ENCODE data around the gene JCAD. TPM values are rescaled to one million over a fixed set of nuclear protein-coding genes. Genes with fewer than 3 reads are reported as not detected.

Gene JCAD
- total RNA-seq, 1 donor from 2014 or later: 27.3 TPM

DNA sequence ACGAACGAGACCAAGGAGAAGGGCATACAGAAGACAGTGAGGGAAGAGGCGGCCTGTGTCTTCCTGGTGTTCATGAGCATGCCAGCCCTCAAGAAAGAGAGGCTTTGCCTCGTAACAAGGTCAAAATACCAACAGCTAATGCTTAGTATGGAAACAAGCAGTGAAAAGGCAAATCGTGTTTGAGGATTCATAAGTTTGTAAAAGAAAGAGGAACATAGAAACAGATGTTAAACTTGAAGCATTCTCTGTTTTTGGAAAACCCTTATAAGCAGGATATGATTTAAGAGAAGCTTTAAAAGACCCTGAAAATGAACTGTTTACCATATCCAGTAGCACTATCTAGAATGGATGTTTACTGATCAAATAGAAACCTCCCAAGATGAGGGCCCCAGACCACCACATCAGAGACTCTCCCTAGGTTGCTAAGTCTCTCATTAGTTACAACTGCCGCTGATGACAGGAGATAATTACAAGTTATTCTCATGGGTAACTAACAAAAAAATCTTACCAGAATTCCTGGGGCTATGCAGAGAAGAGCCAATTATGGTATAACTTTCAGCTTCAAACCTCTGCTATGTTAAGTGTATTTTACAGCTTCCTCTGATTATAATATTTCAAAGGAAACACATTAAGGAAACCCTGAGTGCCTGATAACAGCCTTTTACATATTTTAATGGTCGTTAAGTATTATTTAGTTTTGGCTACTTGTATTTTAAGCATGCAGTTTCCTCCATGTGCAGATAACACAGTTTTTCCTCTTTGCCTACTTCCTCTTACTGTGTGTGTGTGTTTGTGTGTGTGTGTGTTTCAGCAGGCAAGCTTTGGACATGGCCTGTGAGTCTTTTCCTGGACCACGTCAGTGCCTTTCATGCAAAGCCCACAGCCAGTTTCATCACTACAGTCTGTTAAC is 17.9 kb downstream of the JCAD start:
- Histone ChIP-seq H3K36me3 (ENCODE audit: insufficient read depth, low read length) (no peaks in the 10 kb centered on the region), H3K79me2 (ENCODE audit: insufficient read depth, low read length) (no peaks in the 10 kb centered on the region), H3K4me2 (ENCODE audit: low read length) (no peak overlapping the region), H3K9ac (ENCODE audit: low read length) (no peak overlapping the region), H3K4me1 (ENCODE audit: insufficient read depth, low read length) (no peaks in the 10 kb centered on the region), H2AFZ (ENCODE audit: low read depth, low read length) (no peak overlapping the region), H3K27ac (ENCODE audit: low read depth, low read length) (no peak overlapping the region), H3K4me3 (ENCODE audit: insufficient read depth, low read depth, low read length) (no peak overlapping the region), H3K9me3 (ENCODE audit: insufficient read depth, low read depth, low read length) (no peaks in the 10 kb centered on the region), H3K27me3 (ENCODE audit: insufficient read depth, low read length) (no peaks in the 10 kb centered on the region), H4K20me1 (ENCODE audit: insufficient read depth, low read length) (peaks cover 10% of the 10 kb centered on the region)
- TF ChIP-seq, protein P1, sequence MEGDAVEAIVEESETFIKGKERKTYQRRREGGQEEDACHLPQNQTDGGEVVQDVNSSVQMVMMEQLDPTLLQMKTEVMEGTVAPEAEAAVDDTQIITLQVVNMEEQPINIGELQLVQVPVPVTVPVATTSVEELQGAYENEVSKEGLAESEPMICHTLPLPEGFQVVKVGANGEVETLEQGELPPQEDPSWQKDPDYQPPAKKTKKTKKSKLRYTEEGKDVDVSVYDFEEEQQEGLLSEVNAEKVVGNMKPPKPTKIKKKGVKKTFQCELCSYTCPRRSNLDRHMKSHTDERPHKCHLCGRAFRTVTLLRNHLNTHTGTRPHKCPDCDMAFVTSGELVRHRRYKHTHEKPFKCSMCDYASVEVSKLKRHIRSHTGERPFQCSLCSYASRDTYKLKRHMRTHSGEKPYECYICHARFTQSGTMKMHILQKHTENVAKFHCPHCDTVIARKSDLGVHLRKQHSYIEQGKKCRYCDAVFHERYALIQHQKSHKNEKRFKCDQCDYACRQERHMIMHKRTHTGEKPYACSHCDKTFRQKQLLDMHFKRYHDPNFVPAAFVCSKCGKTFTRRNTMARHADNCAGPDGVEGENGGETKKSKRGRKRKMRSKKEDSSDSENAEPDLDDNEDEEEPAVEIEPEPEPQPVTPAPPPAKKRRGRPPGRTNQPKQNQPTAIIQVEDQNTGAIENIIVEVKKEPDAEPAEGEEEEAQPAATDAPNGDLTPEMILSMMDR (IDR thresholded peaks at IDR 0.05; ENCODE audit: insufficient read depth, low read depth, low read length): no peak
- TF ChIP-seq EZH2 (IDR thresholded peaks at IDR 0.05; ENCODE audit: insufficient read depth, low read length): no peak
- DNase-seq (ENCODE audit: low read depth) (no peak), FAIRE-seq (no peak)
- Mint-ChIP-seq H3K27me3 (ENCODE audit: low read depth, unreplicated experiment) (peaks cover 6% of the 10 kb centered on the region), H3K4me3 (ENCODE audit: unreplicated experiment) (no peak overlapping the region), H3K9me3 (ENCODE audit: unreplicated experiment) (no peaks in the 10 kb centered on the region), H3K27ac (ENCODE audit: unreplicated experiment) (no peak overlapping the region), H3K36me3 (ENCODE audit: low read depth, unreplicated experiment) (peaks cover 58% of the 10 kb centered on the region), H3K4me1 (ENCODE audit: low read depth, unreplicated experiment) (peaks cover 7% of the 10 kb centered on the region)

DNA sequence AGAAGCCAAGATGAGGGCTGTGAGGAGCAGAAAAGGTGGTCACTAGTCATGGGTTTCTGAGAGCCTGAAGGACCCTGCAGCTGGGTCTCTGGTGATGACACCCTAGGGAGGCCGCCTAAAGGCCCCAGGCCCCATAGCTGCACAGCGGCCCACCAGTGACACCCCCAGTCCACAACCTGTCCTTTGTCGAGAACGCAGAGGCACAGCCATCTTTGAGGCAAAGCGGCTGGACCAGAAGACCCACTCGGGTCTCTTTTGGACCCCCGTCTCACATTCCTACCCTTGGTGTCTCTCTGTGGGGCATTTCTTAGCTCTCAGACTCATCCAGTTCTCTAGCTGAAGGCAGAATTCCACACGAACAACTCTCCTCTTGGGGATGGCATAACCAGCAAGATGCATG is 18.8 kb downstream of the JCAD start:
- Histone ChIP-seq H3K4me3 (ENCODE audit: insufficient read depth, low read depth, low read length) (no peak overlapping the region), H3K9me3 (ENCODE audit: insufficient read depth, low read depth, low read length) (no peaks in the 10 kb centered on the region), H3K27me3 (ENCODE audit: insufficient read depth, low read length) (no peaks in the 10 kb centered on the region), H4K20me1 (ENCODE audit: insufficient read depth, low read length) (peaks cover 10% of the 10 kb centered on the region), H3K36me3 (ENCODE audit: insufficient read depth, low read length) (no peaks in the 10 kb centered on the region), H3K9ac (ENCODE audit: low read length) (no peak overlapping the region), H2AFZ (ENCODE audit: low read depth, low read length) (no peak overlapping the region), H3K4me2 (ENCODE audit: low read length) (no peak overlapping the region), H3K79me2 (ENCODE audit: insufficient read depth, low read length) (no peaks in the 10 kb centered on the region), H3K4me1 (ENCODE audit: insufficient read depth, low read length) (no peaks in the 10 kb centered on the region), H3K27ac (ENCODE audit: low read depth, low read length) (no peak overlapping the region)
- peaks cover 52% of the 10 kb centered on the region for H3K36me3 Mint-ChIP-seq (ENCODE audit: low read depth, unreplicated experiment)
- H3K4me1 Mint-ChIP-seq (ENCODE audit: low read depth, unreplicated experiment): peaks cover 7% of the 10 kb centered on the region
- H3K27ac Mint-ChIP-seq (ENCODE audit: unreplicated experiment): no peak overlapping the region
- no peak overlapping the region for H3K4me3 Mint-ChIP-seq (ENCODE audit: unreplicated experiment)
- peaks cover 5% of the 10 kb centered on the region for H3K27me3 Mint-ChIP-seq (ENCODE audit: low read depth, unreplicated experiment)
- DNase-seq (ENCODE audit: low read depth) (no peak), FAIRE-seq (no peak)
- H3K9me3 Mint-ChIP-seq (ENCODE audit: unreplicated experiment): no peaks in the 10 kb centered on the region
- TF ChIP-seq EZH2 (IDR thresholded peaks at IDR 0.05; ENCODE audit: insufficient read depth, low read length): no peak
- TF ChIP-seq, protein P1 (IDR thresholded peaks at IDR 0.05; ENCODE audit: insufficient read depth, low read depth, low read length): no peak

DNA sequence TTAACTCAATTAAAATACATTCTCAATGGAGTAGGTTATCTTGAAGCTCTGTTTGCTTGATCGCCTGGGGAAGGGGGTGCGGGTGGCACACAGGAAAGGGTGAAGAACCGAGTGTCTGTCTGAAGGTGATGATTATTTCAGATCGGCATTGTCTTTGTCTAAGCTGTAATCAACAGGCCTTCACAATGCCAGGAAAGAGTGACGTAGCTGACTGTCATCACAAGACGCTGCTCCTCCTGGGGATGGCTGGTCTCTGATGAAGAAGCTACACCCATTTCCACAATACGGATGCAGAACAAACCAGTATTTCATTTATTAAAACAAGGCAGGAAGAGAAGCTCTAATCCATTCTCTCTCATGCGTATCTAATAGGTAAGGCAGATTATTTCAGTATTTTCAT is 19.4 kb downstream of the JCAD start:
- peaks cover 10% of the 10 kb centered on the region for H4K20me1 ChIP-seq (ENCODE audit: insufficient read depth, low read length)
- no peaks in the 10 kb centered on the region for H3K79me2 ChIP-seq (ENCODE audit: insufficient read depth, low read length)
- no peaks in the 10 kb centered on the region for H3K27me3 ChIP-seq (ENCODE audit: insufficient read depth, low read length)
- H3K4me3 Mint-ChIP-seq (ENCODE audit: unreplicated experiment): no peak overlapping the region
- FAIRE-seq (no peak), DNase-seq (ENCODE audit: low read depth) (no peak)
- H2AFZ ChIP-seq (ENCODE audit: low read depth, low read length): no peak overlapping the region
- no peaks in the 10 kb centered on the region for H3K36me3 ChIP-seq (ENCODE audit: insufficient read depth, low read length)
- no peak for TF ChIP-seq EZH2 (IDR thresholded peaks at IDR 0.05; ENCODE audit: insufficient read depth, low read length)
- TF ChIP-seq, protein P1 (IDR thresholded peaks at IDR 0.05; ENCODE audit: insufficient read depth, low read depth, low read length): no peak
- H3K9me3 ChIP-seq (ENCODE audit: insufficient read depth, low read depth, low read length): no peaks in the 10 kb centered on the region
- peaks cover 2% of the 10 kb centered on the region for H3K27me3 Mint-ChIP-seq (ENCODE audit: low read depth, unreplicated experiment)
- H3K36me3 Mint-ChIP-seq (ENCODE audit: low read depth, unreplicated experiment): peaks cover 47% of the 10 kb centered on the region
- peaks cover 7% of the 10 kb centered on the region for H3K4me1 Mint-ChIP-seq (ENCODE audit: low read depth, unreplicated experiment)
- H3K4me1 ChIP-seq (ENCODE audit: insufficient read depth, low read length): no peaks in the 10 kb centered on the region
- no peak overlapping the region for H3K27ac ChIP-seq (ENCODE audit: low read depth, low read length)
- H3K9ac ChIP-seq (ENCODE audit: low read length): no peak overlapping the region
- no peak overlapping the region for H3K4me2 ChIP-seq (ENCODE audit: low read length)
- H3K27ac Mint-ChIP-seq (ENCODE audit: unreplicated experiment): no peak overlapping the region
- H3K9me3 Mint-ChIP-seq (ENCODE audit: unreplicated experiment): no peaks in the 10 kb centered on the region
- no peak overlapping the region for H3K4me3 ChIP-seq (ENCODE audit: insufficient read depth, low read depth, low read length)

All from astrocyte (in vitro differentiated cells and primary cell).